Inferior parietal cortex (tissue), 1 donor: ENCODE measurements around the gene PLD5.

ENCODE experiments used
- DNase-seq: peaks from one replicate; pipeline ENCODE4 v3.0.0-alpha.2; 2016; ENCODE audit errors: extremely low spot score

Gene PLD5

DNA sequence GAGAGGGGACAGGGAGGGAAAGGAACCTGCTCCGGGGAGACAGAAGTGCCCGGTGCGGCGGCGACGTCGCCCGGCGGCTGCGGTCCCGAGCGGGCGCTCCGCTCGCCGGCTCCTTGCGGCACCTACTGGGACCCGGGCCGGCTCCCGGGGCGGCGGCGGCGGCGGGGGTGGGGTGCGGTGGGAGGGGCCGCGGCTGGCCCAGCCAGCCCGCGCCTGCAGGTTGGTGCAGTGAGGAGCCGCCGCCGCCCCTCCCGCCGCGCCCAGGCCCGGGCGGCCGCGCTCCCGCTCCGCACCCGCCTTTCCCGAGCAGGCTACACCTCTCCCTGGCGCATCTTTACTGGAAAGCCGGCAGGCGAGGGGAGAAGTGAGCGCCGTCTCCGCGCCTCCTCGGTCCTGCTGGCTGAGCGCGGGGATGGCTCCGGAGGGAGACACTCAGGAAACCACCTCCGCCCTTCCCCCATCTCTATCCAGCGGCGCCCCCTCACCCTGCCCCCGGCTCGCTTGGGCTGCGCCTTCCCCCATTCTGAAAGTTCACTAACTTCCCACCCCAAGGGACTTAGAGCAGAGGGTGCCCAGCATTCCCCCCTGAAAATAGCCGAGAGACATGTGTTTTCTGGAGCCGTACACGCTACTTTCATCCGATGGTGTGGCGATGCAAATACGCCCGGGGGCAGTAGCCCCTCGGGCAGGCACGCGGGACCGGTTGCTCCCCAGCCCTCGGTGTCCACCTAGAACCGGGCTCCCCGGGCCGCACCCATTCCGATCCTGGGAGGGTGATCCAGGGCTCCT, at the start of gene PLD5:
PLD5 (minus strand) TSS at position 127 of the 789 bp plus-strand sequence.
- peak; percentile 17 for DNase-seq

DNA sequence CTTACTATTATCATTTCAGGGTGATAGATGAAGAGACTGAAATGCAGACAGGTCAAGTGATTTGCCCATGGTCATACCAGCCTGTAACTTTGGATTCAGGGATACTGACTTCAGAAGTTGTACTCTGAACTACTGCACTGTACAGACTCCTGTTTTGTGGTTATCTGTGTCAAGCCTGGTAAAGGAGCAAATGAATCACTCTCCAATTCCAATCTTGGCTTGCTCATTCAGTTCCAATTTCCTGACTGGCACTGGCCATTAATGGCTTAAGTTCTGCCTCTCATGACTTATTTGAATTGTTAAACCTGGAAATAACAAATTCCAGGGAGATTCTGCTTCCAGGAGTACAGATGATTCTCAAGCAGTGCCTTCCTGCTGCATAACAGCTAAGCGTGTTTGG, 45.4 kb upstream of the PLD5 start:
- DNase-seq = no peak

DNA sequence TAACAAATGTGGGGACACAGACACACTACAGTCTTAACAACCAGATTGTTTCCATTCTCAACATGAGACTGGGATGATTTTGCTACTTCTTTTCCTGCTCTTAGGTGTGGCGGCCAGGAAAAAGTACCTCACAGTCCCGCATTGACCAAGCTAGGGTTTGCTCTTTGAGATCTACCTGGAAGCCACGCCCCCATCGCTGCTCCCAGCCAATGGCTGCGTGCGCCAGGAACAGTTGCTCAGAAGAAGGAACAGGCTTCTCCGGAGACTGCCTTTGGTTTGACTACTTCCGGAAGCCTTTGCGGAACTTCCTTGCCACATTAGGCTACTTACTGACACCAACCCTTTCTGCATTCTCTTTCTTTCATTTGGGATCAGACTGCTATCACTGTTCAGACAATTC, 44.2 kb upstream of the PLD5 start:
- no peak for DNase-seq

DNA sequence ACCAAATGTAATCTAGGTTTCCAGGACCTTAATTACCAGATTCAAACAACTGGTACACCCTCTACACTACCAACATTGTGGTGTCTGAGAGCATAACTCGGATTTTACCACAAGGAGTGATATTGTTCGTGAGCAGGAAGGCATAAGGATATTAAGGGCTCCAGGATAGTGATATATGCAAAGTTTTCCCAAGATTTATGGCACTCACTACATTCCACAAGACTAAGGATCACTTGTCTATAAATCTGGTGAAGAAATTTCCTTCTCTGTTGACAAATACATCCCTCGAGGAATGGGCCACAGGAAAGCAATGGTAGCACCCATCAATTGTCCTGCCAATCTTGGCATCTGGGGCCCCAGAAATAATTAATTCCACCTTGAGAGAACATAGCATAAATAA, 43.1 kb upstream of the PLD5 start:
- DNase-seq = no peak

DNA sequence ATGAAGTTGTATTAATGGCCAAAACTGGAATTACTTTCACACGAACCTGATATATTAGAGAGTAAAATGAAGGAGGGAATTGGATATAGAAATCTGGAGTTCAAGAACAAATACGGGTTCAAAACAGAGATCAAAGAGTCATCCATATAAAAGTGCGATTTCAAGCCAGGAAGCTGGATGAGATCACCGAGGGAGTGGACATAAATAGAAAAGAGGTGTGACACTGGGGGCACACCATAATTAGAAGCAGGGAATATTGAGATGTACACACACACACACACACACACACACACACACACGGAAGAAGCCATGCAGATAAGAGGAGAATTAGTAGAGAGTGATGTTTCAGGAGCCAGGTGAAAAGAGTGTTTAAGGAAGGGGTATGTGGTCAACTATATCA, 32.3 kb upstream of the PLD5 start:
- no peak for DNase-seq

DNA sequence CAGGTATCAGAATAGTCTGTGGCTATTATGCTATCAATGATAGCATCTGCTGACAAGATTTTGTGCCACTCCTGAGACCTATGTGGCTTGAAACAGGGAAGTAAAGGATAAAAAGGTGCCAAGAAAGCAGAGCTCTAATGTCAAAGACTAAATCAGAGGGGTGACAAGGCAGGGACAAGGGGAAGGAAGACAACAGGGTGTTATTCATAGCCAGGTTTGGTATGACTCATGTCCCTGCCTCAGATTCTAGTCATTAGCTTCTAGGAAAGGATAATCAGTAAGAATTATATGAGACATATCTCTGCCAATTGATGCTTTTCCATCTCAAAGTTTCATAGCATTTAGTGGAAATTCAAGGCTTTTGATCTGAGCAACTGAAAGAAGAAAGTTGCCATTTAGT, 31.8 kb upstream of the PLD5 start:
- no peak for DNase-seq

DNA sequence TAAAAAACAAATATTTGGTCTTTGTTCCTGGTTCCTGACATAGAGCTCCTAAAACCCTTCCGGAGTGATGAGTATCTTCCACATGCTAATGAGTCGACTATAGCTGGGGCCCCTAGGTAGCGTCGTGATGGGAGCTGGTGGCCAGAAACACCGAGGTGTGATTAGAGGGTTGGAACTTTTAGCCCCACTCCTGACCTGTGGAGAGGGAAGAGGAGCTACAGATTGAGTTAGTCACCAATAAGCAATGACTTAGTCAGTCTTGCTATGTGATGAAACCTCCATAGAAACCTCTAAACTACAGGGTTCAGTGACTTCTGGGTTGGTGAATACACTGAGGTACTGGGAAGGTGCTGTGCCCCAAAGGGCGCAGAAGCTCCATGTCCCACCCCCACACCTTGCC, 30.1 kb upstream of the PLD5 start:
- no peak for DNase-seq

DNA sequence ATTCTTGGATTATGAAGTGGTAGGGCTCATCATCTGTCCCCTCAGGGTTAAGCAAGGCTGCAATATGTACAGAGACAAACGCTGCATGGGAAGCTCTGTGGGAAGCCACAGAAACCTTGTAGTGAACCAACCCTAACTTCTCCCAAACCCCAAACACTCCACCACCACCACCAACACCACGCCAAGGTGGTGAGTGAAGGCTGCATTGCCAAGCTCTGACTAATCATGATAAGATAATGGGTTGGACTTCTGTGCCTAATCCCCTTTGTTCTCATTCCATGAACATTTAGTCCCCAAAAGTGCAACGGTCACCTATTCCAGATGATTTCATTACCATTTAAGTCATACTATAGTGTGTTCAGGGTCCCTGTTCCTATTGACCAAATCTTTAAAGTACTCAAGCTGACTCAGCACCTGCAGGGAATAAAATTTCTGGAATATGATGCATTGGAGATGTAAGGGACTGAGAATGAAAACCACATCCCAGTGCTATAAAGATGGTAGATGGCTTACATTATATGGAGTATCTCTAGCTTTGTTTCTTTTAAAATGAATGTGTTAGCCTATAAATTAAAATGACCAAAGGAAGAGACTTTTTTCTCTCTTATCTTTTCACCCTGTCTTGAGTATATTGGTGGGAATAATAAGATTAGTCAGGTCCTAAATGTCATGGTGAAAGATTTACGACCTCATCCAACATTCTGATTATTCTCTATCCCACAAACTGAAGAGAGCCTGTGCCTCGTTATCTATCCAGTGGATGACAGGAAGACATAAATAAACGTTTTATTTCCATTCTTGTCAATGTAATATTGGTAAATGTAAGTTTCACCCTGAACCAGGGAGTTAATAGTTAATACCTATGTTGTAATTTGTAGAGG, 22.6 kb upstream of the PLD5 start:
- DNase-seq = no peak

DNA sequence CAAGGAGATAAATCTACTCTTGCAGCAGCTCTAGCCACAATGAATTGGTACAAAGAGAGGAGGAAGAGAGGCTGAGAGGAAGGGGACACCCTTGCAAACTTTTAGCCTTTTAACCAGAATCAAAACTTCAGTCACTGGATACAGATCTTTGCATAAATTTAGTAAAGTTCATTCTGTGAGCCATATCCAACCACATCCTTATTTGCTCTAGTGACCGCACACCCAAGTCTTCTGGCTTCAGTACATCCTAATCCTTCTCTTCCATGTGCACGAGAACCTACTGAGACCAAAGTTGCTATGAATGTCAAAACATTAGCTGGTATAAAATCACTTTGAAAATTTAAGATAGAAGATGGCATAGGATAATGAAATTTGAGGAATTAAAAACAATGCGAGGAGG, 21.9 kb upstream of the PLD5 start:
- no peak for DNase-seq

DNA sequence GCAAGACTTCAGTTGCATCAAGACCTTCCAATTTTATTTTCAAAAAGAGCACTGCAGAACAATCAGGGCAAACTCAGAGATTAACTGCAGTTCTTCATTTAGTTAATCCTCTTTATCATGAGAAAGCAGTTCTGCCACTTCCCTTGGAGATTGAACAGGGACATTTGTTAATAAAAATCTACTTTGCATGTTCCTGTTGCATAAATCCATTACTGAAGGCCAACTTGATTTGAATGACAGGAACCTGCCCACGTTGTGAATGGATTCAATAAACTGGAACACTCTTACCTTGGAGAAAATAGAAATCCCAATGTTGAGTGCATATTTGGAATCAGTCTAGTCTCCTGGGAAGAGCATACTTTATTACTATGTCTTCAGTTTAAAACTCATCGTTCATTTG, 19.6 kb upstream of the PLD5 start:
- no peak for DNase-seq

DNA sequence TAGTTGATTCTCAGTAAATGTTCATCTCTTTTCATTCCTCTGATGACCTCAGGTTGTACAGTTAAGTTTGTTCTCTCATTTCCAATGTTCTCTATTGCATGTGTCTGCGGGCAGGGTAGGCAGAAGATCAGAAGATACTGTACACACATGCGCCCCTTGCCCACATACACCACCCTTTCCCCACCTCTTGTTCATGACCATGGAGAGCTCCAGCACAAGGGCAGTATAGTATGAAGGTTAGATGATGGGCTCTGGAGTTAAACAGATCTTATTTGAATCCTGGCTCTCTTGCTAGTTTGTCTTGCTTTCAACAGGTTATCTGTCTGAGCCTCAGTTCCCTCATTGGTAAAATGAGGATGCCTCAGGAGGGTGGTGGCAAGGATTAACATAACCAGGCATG, 17.8 kb upstream of the PLD5 start:
- no peak for DNase-seq

DNA sequence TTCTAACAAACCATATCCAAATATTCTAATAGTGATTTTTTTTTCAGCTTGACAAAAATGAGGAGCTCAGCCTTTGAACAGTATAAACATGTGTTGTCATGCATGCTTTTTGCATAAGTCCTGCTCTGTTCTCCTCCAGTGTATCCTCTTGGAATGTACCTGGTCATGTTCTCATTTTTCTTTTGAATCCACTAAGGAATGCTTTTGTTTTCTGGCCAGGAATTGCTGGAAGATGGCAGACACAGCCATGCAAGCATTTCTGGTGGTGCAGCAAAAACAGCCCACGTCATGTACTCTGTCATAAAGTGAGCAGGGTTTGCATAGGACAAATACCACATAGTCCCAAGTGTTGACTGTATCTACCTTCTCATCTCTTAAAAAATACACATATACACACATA, 11.5 kb upstream of the PLD5 start:
- no peak for DNase-seq

DNA sequence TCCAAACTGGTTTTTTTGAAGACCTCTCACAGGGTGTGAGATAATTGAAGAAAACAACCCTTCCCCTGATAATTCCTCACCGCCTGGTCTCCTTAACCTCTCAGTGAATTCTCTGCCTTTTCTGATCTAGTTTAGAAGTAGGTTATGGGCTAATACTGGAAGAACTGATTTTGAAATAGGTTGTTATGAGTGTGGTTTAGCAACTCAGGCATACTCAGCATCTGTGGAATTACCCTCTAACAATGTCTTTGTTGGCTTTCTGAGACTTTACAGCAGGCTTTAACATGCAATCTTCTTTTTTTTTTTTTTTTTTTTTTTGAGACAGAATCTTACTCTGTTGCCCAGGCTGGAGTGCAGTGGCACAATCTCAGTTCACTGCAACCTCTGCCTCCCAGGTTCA, 10.3 kb upstream of the PLD5 start:
- no peak for DNase-seq

DNA sequence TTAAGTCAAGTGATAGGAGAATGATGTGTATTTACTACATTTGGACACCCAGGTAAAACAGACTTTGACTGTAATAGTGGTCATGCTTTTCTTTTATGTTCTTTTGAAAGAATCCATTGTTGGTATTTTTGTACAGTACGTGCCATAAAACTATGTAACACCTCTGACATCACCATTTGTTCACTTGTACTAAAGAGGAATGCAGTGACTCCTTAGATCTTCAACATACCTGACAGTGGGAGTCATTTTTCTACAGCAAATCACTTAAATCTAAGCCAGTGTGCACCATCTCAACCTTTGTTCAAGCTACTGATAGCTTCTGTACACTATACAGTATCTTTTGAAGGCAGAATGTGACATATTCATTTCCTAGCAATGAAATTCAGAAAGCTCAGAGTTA, 6.3 kb upstream of the PLD5 start:
- DNase-seq = no peak

DNA sequence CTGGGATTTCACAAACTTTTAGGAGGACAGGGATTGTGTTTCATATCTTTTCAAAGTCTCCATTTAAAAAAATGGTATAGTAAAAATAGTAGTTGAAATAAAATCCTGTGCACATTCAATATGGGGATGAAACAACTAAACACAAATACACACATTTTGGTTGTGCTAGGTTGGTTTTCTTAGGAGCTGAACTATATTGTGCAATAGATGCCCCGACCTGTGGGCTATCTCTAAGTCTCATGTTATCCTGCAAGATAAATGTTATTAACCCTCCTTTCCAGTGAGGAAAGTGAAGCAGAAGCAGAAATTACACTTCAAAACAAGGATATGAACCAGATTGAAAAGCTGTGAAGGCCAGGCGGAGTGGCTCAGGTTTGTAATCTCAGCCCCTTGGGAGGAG, 1.3 kb upstream of the PLD5 start:
- no peak for DNase-seq

DNA sequence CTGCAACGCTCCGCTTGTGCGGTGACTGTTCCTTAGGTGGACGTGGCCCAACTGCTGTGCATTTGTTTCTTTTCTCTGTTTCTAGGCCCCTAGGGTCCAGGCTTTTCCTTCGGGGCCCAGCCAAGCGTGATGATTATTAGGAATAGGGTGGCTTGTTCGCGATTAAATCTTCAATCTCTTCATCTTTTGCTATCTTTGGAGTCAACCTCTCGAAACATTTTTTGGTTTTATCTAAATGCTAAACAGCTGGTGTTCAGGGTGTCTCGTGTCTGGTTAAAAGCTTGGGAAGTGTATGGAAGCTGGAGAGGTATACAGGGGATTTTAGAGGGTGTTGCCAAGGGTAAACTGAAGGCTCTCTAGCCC, 844 bp upstream of the PLD5 start:
- peak; percentile 8 for DNase-seq

DNA sequence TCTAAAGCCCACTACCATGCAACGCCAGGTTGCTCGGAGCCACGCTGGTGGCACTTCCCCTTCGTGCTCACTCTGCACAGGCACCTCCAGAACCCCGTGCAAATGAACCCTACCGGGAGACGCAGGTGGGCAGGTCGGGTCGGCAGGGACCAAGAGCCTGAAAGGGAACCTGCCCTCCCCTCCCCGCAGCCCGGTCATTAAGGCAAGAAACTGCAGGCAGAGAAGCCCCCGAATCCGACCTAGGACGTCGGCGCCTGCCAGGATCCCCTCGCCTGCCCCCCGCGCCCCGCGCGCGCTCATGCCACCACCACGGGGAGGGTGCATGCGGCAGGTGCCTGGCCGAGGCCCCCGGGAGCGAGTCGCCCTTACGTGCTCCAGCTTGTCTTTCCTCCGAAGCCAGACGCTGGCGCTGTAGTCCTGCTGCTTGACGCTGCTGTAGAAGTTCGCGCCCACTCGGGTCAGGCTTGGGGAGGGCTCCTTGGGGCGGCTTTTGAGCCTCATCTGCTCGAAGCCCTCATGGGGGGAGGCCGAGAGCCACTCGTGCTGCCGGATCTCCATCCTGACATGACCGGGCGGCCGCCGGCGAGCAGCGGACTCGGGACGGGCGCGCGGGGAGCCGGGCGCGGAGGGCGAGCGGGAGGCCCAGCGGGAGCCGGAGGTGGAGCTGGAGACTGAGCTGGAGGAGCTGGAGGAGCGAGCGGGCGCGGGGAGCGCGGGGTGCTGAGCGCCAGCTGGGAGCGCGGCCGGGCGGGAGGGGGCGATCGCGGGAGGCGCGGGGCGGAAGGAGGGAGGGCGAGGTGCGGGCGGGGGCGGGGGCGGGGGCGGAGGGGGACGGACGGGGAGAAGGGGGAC, 552 bp downstream of the PLD5 start:
- peak; percentile 28 for DNase-seq

DNA sequence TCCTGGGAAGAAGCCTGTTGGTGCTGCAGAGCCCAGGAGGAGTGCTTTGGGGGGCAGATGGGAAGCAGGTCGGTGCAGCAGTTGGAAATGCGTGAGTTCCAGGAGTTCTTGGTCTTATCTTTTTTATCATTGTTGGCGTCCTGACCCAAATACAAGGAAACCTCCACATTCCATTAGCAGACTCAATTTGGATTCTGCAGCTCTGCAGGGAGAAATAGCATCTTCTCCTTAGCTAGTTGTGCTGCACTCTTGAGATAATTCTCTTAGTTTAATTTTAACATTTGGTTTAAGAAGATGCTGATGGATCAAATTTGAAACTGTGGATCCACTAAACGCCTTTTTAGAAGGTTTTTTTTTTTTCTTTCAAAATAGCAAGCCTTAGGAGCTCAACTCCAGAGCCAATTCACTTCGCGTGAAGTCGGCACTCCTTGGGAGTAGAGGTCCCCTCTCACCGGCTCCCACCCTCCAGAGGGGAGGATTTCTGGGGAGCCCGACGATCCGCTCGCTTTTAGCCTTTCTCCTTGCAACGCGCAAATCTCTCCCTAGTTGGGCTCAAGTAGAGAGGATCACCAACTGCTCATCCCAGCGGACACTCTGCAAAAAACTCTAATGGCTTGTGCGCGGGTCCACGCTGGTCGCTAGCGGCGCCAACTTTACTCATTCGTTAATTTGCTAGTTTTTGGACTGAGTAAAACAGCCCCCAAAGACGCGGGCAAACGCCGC, 1.3 kb downstream of the PLD5 start:
- DNase-seq = peak; percentile 29

DNA sequence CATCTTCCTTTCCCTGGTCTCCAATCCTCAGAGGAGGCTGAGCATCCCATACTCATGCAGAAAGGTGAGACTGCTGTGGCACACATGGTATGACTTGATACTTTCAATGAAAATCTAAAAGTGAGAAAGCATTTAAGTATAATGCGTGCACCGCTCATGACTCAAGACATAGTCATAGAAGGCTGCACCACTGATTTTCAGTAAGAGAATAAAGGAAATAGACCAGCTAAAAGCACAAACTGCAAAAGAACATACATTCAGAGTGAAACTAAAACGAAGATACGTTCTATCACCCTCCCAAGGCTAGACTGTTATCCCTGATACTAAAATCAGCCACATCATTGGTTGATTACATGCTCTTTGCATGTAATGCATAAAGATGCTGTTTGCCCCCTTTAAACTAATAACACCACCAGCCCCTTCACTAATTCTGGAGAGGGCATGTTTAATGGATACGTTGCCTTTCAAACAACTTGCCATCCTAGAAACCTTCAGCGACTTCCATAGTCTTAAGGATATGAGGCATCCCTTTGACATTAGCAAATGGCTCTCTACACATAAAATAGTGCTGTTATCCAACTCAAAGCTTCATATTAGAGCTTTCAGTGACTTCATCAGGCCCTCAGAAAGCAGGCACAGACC, 2.1 kb downstream of the PLD5 start:
- DNase-seq = peak; percentile 52

DNA sequence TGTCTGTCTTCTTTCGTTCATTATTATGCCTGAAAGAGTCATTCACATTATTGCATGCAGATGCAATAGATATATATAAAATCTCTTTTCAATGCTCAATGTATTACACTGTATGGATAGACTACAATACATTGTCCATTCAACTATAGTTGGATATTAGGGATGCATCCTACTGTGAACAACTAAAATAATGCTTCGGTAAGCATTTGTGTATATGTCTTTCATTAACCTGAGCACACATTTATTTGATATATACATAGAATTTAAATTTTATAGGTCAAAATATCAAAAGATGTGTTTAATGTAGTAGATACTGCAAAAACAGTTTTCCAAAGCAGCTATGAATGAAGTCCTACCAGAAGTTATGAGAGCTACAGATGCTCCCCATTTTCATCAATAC, 8.9 kb downstream of the PLD5 start:
- no peak for DNase-seq

DNA sequence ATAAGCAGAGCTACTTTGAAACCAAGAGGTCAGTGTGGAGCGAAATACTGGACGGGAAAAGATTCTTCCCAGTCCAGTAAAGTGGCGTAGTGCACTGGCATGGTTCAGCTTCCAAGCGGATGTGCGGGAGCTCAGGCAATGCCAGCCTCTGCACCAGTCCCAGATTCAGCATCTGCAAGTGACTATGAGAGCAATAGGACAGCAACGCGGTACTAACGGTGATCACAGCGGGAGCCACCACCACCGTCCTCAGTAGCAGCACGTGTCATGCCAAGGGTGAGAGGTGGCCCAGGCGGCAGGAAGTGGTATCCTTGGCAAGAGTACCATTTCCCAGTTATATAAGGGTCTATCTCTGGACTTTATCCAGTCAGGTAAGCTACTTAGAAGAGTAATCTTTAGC, 17.8 kb downstream of the PLD5 start:
- no peak for DNase-seq
